HepG2 (cell line): Measurements from ENCODE around the gene NEIL3. TPM values are rescaled to one million over a fixed set of nuclear protein-coding genes. Genes with fewer than 3 reads are reported as not detected.

Experiments used
- CEBPB ChIP-seq: IDR thresholded peaks from 2 replicates; pipeline ENCODE4 v1.6.1; 2011; ENCODE audit warnings: low read depth, low read length, improper control_type of control experiment, borderline replicate concordance
- HNRNPLL ChIP-seq: fragments of 200-400 bp; formaldehyde crosslinking; IDR thresholded peaks from 2 replicates; pipeline ENCODE4 v1.6.1; 2017; ENCODE audit warnings: mild to moderate bottlenecking, low read depth, low read length; ENCODE audit not compliant: poor library complexity, severe bottlenecking
- LCORL ChIP-seq, 2 experiments: fragments of 450-650 bp in 1 of 2; sonication (generic) in 1 of 2; formaldehyde crosslinking in 1 of 2; IDR thresholded peaks; 2 replicates each; pipeline versions ENCODE4 v1.5.0 to v1.6.1; 2017 to 2020; ENCODE audit warnings: antibody characterized with exemption in 1 of 2, missing genetic modification reagents in 1 of 2
- MAFF ChIP-seq: IDR thresholded peaks from 2 replicates; pipeline ENCODE4 v1.6.1; 2011; ENCODE audit warnings: low read depth, low read length, improper control_type of control experiment
- PTBP1 ChIP-seq: fragments of 200-400 bp; formaldehyde crosslinking; IDR thresholded peaks from 2 replicates; pipeline ENCODE4 v1.6.1; 2018; ENCODE audit warnings: low read length, low read depth; ENCODE audit not compliant: poor library complexity, severe bottlenecking
- ZNF180 ChIP-seq: sonication (generic); formaldehyde crosslinking; IDR thresholded peaks from 2 replicates; pipeline ENCODE4 v1.4.0; 2020; ENCODE audit warnings: low read depth, missing genetic modification reagents, borderline replicate concordance
- ZNF235 ChIP-seq: sonication (generic); formaldehyde crosslinking; IDR thresholded peaks from 2 replicates; pipeline ENCODE4 v1.8.1; 2023; ENCODE audit warnings: mild to moderate bottlenecking, missing genetic modification reagents, borderline replicate concordance
- ZNF841 ChIP-seq: sonication (generic); formaldehyde crosslinking; IDR thresholded peaks from 2 replicates; pipeline ENCODE4 v1.8.1; 2023; ENCODE audit warnings: missing genetic modification reagents, borderline replicate concordance
- polyA plus RNA-seq, 8 experiments: library from polyadenylated mRNA; depleted of rRNA in 3 of 8; stranded (reverse) in 7 of 8; unstranded in 1 of 8; fragments of >200 nt; fragmentation: Illumina TruSeq in 4 of 8; extraction: Trizol in 4 of 8; gene quantifications; 2 replicates each; pipeline versions ENCODE4 v1.2.1 to v1.2.3, GENCODE V29; 2011 to 2016; ENCODE audit warnings: low read depth in 4 of 8, missing spikeins in 1 of 8, mixed read lengths in 1 of 8; ENCODE audit not compliant: insufficient read depth in 1 of 8
- total RNA-seq, 5 experiments: library from RNA; depleted of rRNA; stranded (reverse); fragments of >200 nt; fragmentation: Illumina TruSeq; extraction: Trizol; gene quantifications; 2 replicates each; pipeline ENCODE4 v1.2.3, GENCODE V29; 2016; ENCODE audit warnings: low read depth in 1 of 5
- TF ChIP-seq, protein P1 (sequence below), 2 experiments: sonication (generic) in 1 of 2; formaldehyde crosslinking in 1 of 2; IDR thresholded peaks; 2 replicates each; pipeline versions ENCODE4 v1.4.0 to v1.6.1; 2016 to 2020; ENCODE audit warnings: borderline replicate concordance in 1 of 2, low read depth in 1 of 2, mild to moderate bottlenecking in 1 of 2, missing genetic modification reagents in 1 of 2
- TF ChIP-seq, protein P2 (sequence below): sonication (generic); formaldehyde crosslinking; IDR thresholded peaks from 2 replicates; pipeline ENCODE4 v1.4.0; 2020; ENCODE audit warnings: missing genetic modification reagents
- TF ChIP-seq, protein P3 (sequence below): sonication (generic); formaldehyde crosslinking; IDR thresholded peaks from 2 replicates; pipeline ENCODE4 v1.9.0; 2021; ENCODE audit warnings: missing genetic modification reagents, borderline replicate concordance

The NEIL3 gene
- total and polyA plus RNA-seq, 2 of the 13 experiments (the other 11 are each of a cell fraction or from before 2014, with no cell fraction given): 3.5 to 8.4 TPM

DNA sequence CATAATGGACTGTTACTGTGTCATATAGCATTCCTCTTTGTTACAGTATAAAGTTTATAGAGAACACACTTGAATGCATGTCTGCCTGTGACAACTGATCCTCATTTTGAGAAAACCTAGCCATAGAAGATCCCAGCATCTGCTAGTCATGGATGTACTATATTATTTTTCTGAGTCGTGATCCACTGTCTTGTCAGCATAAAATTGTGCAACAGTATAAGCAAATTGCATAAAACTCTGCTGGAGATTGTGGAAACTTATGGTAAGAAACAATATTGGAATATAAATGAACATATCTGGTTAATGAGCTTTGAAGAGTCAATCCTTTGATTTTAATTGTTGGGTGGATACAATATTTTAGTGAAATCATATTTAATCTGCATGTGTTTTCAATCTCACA lies 3.6 kb downstream of the NEIL3 start (continued):
- TF ChIP-seq, protein P1, sequence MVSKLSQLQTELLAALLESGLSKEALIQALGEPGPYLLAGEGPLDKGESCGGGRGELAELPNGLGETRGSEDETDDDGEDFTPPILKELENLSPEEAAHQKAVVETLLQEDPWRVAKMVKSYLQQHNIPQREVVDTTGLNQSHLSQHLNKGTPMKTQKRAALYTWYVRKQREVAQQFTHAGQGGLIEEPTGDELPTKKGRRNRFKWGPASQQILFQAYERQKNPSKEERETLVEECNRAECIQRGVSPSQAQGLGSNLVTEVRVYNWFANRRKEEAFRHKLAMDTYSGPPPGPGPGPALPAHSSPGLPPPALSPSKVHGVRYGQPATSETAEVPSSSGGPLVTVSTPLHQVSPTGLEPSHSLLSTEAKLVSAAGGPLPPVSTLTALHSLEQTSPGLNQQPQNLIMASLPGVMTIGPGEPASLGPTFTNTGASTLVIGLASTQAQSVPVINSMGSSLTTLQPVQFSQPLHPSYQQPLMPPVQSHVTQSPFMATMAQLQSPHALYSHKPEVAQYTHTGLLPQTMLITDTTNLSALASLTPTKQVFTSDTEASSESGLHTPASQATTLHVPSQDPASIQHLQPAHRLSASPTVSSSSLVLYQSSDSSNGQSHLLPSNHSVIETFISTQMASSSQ (IDR thresholded peaks at IDR 0.05; ENCODE audit: low read depth): no peak
- TF ChIP-seq, protein P1 (CRISPR knock-in tag; IDR thresholded peaks at IDR 0.05; ENCODE audit: borderline replicate concordance): no peak
- TF ChIP-seq ZNF235 (CRISPR knock-in tag) (no peak), LCORL (IDR thresholded peaks at IDR 0.05) (no peak), LCORL (CRISPR knock-in tag; IDR thresholded peaks at IDR 0.05) (no peak), ZNF180 (no peak), HNRNPLL (no peak), MAFF (peak; percentile 37; the same call in 1 of the 2 replicates), PTBP1 (no peak), CEBPB (peak; percentile 52; the same call in 1 of the 2 replicates), ZNF841 (CRISPR knock-in tag) (no peak)
- TF ChIP-seq, protein P2, sequence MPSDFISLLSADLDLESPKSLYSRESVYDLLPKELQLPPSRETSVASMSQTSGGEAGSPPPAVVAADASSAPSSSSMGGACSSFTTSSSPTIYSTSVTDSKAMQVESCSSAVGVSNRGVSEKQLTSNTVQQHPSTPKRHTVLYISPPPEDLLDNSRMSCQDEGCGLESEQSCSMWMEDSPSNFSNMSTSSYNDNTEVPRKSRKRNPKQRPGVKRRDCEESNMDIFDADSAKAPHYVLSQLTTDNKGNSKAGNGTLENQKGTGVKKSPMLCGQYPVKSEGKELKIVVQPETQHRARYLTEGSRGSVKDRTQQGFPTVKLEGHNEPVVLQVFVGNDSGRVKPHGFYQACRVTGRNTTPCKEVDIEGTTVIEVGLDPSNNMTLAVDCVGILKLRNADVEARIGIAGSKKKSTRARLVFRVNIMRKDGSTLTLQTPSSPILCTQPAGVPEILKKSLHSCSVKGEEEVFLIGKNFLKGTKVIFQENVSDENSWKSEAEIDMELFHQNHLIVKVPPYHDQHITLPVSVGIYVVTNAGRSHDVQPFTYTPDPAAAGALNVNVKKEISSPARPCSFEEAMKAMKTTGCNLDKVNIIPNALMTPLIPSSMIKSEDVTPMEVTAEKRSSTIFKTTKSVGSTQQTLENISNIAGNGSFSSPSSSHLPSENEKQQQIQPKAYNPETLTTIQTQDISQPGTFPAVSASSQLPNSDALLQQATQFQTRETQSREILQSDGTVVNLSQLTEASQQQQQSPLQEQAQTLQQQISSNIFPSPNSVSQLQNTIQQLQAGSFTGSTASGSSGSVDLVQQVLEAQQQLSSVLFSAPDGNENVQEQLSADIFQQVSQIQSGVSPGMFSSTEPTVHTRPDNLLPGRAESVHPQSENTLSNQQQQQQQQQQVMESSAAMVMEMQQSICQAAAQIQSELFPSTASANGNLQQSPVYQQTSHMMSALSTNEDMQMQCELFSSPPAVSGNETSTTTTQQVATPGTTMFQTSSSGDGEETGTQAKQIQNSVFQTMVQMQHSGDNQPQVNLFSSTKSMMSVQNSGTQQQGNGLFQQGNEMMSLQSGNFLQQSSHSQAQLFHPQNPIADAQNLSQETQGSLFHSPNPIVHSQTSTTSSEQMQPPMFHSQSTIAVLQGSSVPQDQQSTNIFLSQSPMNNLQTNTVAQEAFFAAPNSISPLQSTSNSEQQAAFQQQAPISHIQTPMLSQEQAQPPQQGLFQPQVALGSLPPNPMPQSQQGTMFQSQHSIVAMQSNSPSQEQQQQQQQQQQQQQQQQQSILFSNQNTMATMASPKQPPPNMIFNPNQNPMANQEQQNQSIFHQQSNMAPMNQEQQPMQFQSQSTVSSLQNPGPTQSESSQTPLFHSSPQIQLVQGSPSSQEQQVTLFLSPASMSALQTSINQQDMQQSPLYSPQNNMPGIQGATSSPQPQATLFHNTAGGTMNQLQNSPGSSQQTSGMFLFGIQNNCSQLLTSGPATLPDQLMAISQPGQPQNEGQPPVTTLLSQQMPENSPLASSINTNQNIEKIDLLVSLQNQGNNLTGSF (CRISPR knock-in tag): no peak
- TF ChIP-seq, protein P3, sequence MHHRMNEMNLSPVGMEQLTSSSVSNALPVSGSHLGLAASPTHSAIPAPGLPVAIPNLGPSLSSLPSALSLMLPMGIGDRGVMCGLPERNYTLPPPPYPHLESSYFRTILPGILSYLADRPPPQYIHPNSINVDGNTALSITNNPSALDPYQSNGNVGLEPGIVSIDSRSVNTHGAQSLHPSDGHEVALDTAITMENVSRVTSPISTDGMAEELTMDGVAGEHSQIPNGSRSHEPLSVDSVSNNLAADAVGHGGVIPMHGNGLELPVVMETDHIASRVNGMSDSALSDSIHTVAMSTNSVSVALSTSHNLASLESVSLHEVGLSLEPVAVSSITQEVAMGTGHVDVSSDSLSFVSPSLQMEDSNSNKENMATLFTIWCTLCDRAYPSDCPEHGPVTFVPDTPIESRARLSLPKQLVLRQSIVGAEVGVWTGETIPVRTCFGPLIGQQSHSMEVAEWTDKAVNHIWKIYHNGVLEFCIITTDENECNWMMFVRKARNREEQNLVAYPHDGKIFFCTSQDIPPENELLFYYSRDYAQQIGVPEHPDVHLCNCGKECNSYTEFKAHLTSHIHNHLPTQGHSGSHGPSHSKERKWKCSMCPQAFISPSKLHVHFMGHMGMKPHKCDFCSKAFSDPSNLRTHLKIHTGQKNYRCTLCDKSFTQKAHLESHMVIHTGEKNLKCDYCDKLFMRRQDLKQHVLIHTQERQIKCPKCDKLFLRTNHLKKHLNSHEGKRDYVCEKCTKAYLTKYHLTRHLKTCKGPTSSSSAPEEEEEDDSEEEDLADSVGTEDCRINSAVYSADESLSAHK (CRISPR knock-in tag): no peak
